Kidney capillary endothelial cell (primary cell): ENCODE results near the gene HDAC6.

Experiments used
- DNase-seq: peaks from one replicate; pipeline ENCODE4 v3.0.0-alpha.2; 2018; ENCODE audit warnings: low spot score

Gene HDAC6

DNA sequence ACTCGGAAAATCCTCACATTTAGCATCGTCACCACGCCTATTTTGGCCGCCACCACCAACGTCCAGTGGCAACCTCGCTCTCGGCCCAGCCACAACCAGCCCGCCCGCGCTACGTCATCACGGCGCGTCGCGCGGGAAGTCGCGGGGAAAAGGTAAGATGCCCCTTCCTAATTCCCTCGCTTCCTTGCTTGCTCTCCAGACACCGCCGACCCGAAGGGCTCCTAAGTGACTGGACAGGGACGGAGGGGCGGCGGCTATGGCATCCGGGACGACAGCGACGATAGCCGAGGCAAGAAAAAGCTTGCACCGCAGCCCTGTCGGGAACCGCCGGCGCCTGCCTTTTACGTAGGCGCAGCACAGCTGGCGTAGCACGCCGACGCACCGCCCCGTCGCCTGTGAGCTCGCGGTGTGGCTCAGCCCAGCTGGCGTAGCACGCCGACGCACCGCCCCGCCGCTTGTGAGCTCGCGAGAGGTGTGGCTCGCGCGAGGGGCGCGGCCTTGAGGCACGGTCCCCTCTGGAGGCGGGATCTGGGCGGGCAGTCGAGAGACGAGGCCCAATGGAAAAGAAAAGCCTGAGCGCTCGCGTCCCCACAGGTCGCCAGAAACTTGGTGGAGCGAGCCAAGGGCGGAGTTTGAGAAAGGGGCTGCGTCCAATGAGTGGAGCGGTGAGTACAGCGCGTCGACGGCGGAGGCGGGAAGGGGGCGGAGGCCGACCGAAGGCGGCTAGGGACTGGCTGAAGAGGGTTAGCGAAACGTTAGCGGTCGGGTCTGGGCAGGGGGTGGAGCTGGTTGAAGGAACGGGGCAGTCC is at the start of gene HDAC6:
Gene HDAC6 (plus strand): TSS at position 788 of the 809 bp plus-strand sequence. CDS start 626 bp downstream, outside the sequence.
- DNase-seq: peak; percentile 88

GRCh38 chrX:48752498-48752897 is 49.4 kb upstream of the HDAC6 start:
- DNase-seq: no peak

DNA sequence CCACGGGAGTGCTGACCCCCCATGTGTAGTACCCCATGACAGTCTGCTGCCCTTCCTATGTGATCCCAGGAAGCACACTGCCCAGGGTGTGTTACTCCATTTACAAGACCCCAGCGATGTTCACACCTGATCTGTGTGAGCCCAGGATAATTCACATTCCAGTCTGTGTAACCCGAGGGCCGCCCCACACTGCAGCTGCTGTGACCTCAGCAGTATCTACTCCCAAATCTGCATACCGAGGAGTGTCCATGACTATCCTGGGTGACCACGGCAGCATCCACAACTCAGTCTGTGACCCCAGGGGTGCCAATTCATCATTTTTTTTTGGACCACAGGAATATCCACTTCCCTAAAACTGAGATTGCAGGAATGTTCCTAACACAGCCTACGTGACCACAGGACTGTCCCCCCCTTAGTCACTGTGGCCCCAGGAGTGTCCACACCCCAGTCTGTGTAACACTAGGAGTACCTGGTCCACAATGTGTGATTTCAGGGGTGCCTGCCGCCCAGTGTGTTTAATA is 48.1 kb upstream of the HDAC6 start:
- no peak for DNase-seq

DNA sequence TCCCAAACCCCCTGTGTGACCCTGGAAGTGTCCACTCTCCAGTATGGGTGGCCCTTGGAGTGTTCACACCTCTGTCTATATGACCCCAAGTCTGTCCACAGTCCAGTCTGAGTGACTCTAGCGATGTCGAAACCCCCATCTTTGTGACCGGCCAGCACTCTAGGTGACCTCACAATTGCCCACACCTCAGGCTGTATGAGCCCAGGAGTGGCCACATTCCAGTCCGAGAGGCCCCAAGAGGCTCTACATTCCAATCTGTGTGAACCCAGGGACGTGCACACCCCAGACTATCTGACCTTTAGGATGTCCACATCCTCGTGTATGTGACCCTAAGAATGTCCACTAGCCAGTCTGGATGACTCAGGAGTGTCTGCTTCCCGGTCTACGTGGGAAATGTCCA is 47.6 kb upstream of the HDAC6 start:
- no peak for DNase-seq

- no peak for DNase-seq
Measured at GRCh38 chrX:48761674-48762471, 40.0 kb upstream of the HDAC6 start, which contains the start of gene GLOD5. GLOD5 (plus strand) TSS chrX:48761747; CDS start chrX:48761791, 44 bp downstream.

GRCh38 chrX:48769230-48769629 is 32.6 kb upstream of the HDAC6 start:
- DNase-seq: no peak

GRCh38 chrX:48770296-48770695 is 31.6 kb upstream of the HDAC6 start:
- DNase-seq: no peak

GRCh38 chrX:48772602-48773001 is 29.3 kb upstream of the HDAC6 start:
- DNase-seq: no peak

DNA sequence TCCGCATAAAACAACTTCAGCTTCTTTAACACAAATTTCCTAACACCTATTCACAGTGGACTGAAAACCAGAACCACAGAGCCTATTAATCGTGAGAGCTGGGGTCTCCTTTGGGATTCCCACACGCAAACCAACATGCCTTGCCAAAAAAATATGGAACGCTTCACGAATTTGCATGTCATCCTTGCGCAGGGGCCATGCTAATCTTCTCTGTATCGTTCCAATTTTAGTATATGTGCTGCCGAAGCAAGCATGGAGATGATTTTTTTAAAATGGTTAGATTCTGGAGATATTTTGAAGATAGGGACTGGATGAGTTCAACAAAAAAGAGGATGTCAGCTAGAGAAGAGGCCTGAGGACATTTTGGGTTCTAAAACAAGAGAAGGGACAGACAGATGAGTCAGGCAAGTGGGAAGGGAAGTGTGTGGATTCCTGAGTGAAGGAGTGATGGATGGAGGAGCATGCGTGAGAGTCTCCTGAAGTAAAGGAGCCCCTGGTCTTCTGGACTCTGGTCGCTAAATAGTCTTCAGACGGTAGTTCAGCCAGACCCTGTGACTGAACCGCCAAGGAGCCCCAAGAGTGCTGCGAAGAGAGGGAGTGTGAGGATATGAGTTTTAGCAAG is 24.9 kb upstream of the HDAC6 start:
- DNase-seq: no peak

DNA sequence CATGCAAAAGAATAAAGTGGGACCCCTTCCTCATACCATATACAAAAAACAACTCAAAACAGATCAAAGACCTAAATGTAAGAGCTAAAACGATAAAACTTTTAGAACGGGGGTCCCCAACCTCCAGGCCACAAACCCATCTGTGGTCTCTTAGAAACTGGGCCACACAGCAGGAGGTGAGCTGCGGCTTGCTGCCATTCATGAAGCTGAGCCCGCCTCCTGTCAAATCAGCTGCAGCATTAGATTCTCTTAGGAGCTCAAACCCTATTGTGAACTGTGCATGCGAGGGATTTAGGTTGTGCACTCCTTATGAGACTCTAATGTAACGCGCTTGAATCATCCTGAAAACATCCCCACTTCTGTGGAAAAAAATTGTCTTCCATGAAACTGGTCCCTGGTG is 22.5 kb upstream of the HDAC6 start:
- no peak for DNase-seq

GRCh38 chrX:48781705-48782104 is 20.2 kb upstream of the HDAC6 start:
- DNase-seq: no peak

DNA sequence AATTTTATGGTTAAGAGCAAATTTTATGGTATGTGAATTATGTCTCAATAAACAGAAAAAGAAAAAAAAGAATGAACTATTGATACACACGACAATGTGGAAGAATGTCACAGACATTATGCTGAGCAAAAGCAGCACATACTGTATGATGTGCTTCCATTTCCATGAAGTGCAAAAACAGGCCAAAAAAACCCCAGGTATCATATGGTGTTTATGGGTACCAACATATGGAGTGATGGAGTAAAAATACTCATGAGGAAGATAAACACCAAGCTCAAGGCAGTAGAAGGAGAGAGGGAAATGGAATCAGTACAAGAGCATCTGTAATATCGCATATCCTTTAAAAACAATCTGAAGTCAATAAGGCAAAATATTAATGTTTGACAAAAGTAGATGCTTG is 19.7 kb upstream of the HDAC6 start:
- DNase-seq: no peak

- no peak for DNase-seq
Measured at GRCh38 chrX:48782795-48783194, 19.1 kb upstream of the HDAC6 start.

DNA sequence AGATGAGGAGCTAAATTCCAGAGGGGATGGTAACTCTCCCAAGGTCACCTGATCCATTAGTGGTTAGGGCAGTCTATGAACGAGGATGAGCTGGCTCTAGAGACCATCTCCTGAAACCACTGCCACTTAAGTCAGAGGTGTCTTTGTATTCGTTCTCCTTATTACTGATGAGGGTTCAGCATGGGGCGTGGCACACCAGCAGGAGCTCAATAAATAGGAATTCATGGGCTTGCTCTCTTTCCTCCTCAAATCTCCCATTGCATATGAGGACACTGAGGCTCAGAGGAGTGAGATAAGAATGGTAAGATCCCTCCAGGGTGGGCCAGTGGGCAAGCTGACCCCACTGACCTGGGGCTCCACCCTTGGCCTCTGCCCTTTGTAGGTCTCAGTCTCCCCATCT is 17.1 kb upstream of the HDAC6 start:
- no peak for DNase-seq

GRCh38 chrX:48785186-48785539 is 16.7 kb upstream of the HDAC6 start:
- no peak for DNase-seq

DNA sequence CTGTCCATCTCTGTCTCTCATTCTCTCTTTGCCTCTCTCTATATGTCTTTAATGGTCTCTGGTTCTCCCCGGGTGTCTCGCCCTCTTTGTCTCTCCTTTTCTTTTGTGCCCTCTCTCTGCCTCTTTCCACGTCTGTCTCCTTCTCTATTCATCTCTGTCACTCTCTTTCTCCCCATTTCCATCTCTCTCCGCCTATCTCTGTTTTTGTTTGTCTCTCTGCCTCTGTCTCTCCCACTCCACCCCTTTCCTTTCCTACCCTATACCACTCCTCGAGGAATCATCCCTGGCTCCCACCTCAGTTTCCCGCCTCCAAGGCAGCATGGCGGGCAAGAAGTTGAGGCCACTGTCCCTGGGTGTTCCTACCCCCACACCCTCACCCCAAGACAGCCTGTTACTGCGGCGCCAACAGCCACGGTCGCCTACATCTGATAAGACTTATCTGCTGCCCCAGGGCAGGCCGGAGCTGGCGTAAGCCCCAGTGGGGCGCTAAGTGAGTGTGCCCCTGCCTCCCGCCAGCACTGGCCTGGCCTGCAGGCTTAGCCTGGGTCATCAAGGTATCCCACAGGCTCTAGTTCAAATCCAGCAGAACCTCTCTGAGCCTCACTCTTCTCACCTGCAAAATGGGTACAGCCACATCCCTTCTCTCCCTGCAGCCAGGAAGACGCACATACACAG is 16.2 kb upstream of the HDAC6 start:
- DNase-seq: no peak

DNA sequence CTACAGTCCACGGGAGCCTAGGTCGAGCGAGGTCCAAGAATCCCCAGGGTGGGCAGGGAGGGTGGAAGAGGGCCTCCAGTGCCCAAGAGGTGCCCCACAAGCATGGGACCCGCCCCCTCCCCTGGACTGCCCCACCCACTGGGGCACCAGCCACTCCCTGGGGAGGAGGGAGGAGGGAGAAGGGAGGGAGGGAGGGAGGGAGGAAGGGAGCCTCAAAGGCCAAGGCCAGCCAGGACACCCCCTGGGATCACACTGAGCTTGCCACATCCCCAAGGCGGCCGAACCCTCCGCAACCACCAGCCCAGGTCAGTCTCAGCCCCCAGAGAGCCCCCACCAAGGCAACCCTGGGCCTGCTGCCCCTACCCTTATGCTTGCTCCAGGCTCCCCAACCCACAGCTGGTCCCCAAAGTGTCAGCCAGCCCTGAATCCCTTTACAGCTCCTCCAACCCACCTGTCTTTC is 15.5 kb upstream of the HDAC6 start, which contains the start of gene GATA1:
Gene GATA1 (plus strand): TSS at position 250 of the 460 bp plus-strand sequence. CDS start 4,520 bp downstream, outside the sequence.
- no peak for DNase-seq

DNA sequence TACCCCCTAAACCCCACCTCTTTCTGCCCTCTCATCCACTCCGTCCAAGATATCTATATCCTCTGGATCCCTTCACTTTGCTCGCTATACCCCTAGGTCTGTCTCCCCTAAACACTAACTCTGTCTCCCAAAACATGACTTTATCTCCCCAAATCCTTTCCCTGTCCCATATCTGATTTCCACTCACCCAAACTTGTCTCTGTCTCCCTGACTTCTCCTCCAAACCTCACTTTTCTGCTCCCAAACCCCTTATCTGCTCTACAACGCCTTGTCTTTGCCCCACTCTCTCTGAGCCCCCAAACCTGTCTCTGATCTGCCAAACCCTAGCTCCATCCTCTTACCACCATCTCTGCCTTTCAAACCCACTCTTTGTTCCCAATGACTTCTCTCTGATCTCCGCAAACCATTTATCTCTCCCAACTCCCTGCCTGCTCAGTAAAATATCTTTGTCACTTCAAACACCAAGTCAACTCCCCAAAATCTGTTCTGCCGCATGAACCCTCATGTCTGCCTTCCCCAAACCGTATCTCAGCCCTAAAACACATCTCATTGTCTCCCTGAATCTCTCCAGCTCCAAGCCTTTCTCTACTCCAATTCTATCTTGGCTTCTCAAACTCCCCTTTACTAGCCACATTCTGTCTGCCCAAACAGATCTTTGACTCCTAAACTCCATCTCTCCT is 14.9 kb upstream of the HDAC6 start:
- no peak for DNase-seq

DNA sequence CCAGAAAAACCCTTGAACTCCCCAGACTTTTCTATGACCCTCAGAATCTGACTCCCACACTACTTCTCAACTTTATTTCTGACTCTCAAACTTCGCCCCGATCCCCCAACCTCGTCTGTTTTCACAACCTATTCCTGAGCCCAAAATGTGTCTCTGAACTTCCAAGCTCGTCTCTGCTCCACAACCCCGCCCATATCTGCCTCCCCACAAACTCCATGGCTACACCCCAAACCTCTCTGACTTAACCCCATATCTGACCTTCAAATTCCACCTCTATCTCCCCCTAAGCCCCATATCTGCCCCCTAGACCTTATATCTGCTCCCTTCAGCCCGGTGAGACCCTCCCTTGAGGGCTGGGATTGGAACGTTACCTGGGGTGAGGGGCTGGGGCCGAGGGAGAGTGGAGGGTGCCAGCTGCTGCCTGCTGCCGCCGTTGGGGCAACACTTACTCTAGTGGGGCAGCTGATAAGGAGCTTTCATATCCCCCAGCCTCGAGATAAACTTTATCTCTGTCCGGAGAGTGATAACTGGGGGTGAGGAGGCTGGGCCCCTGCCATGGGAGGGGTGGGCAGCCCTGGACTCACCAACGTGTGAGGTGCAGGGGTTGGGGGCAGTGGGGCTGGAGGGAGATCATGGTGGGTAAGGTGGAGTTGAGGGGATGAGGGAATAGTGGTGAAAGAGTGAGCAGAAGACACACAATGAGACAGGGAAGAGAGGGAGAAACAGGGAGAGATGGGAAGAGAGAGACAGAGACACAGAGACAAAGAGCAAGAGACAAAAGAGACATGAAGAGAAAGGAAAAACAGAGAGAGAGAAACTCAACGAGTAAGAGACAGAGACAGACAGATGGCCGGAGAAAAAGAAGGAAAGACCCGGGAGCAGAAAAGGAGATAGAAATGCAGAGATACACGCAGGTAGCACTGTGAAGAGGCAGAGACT is 14.1 kb upstream of the HDAC6 start:
- DNase-seq: no peak
